ENCODE data around the gene MARCHF2.
"Not testable (repeated sequence)": the region's sequence is repeated elsewhere in the genome, so short reads cannot be mapped to it uniquely, and the experiment has no call there.

Gene MARCHF2

GRCh38 chr19:8376373-8376974, 36.6 kb upstream of the MARCHF2 start:
- not testable (repeated sequence) for H3K27me3 ChIP-seq (ENCODE audit: control insufficient read depth, insufficient read depth, low read length); H3K9ac ChIP-seq (ENCODE audit: low read depth, low read length); H3K4me1 ChIP-seq (ENCODE audit: control insufficient read depth, insufficient read depth, low read length); H3K4me3 ChIP-seq (ENCODE audit: low read length); H3K9me3 ChIP-seq (replicated peaks; ENCODE audit: low read length); H3K4me2 ChIP-seq (ENCODE audit: low read length)
- H3K36me3 ChIP-seq (ENCODE audit: insufficient read depth, low read length) = peaks cover 26% of the 10 kb centered on the region

- Histone ChIP-seq H3K27me3 (ENCODE audit: control insufficient read depth, insufficient read depth, low read length) (no peaks in the 10 kb centered on the region), H3K9me3 (replicated peaks; ENCODE audit: low read length) (no peaks in the 10 kb centered on the region), H3K36me3 (ENCODE audit: insufficient read depth, low read length) (peaks cover 23% of the 10 kb centered on the region), H3K9ac (ENCODE audit: low read depth, low read length) (no peak overlapping the region), H3K4me1 (ENCODE audit: control insufficient read depth, insufficient read depth, low read length) (peaks cover 7% of the 10 kb centered on the region), H3K4me3 (ENCODE audit: low read length) (no peak overlapping the region), H3K4me2 (ENCODE audit: low read length) (no peak overlapping the region)
Measured at GRCh38 chr19:8377598-8377997, 35.5 kb upstream of the MARCHF2 start.

- H3K4me3 ChIP-seq (ENCODE audit: low read length); H3K27me3 ChIP-seq (ENCODE audit: control insufficient read depth, insufficient read depth, low read length); H3K4me1 ChIP-seq (ENCODE audit: control insufficient read depth, insufficient read depth, low read length); H3K9me3 ChIP-seq (replicated peaks; ENCODE audit: low read length); H3K36me3 ChIP-seq (ENCODE audit: insufficient read depth, low read length); H3K9ac ChIP-seq (ENCODE audit: low read depth, low read length); H3K4me2 ChIP-seq (ENCODE audit: low read length): not testable (repeated sequence)
Measured at GRCh38 chr19:8379156-8379891, 33.8 kb upstream of the MARCHF2 start.

- H3K9me3 ChIP-seq (replicated peaks; ENCODE audit: low read length); H3K4me1 ChIP-seq (ENCODE audit: control insufficient read depth, insufficient read depth, low read length); H3K27me3 ChIP-seq (ENCODE audit: control insufficient read depth, insufficient read depth, low read length): not testable (repeated sequence)
Measured at GRCh38 chr19:8384569-8384968, 28.5 kb upstream of the MARCHF2 start.

GRCh38 chr19:8385103-8385502, 28.0 kb upstream of the MARCHF2 start:
- H3K9ac ChIP-seq (ENCODE audit: low read depth, low read length); H3K4me1 ChIP-seq (ENCODE audit: control insufficient read depth, insufficient read depth, low read length); H3K36me3 ChIP-seq (ENCODE audit: insufficient read depth, low read length); H3K9me3 ChIP-seq (replicated peaks; ENCODE audit: low read length); H3K4me3 ChIP-seq (ENCODE audit: low read length); H3K4me2 ChIP-seq (ENCODE audit: low read length); H3K27me3 ChIP-seq (ENCODE audit: control insufficient read depth, insufficient read depth, low read length): not testable (repeated sequence)

More at GRCh38 chr19:8384569-8384968, 28.5 kb upstream of the MARCHF2 start:
- H3K4me2 ChIP-seq (ENCODE audit: low read length); H3K4me3 ChIP-seq (ENCODE audit: low read length); H3K36me3 ChIP-seq (ENCODE audit: insufficient read depth, low read length); H3K9ac ChIP-seq (ENCODE audit: low read depth, low read length): not testable (repeated sequence)

GRCh38 chr19:8385566-8385965, 27.5 kb upstream of the MARCHF2 start:
- not testable (repeated sequence) for H3K4me2 ChIP-seq (ENCODE audit: low read length); H3K4me1 ChIP-seq (ENCODE audit: control insufficient read depth, insufficient read depth, low read length); H3K4me3 ChIP-seq (ENCODE audit: low read length); H3K9me3 ChIP-seq (replicated peaks; ENCODE audit: low read length); H3K27me3 ChIP-seq (ENCODE audit: control insufficient read depth, insufficient read depth, low read length); H3K9ac ChIP-seq (ENCODE audit: low read depth, low read length); H3K36me3 ChIP-seq (ENCODE audit: insufficient read depth, low read length)

GRCh38 chr19:8386419-8386818, 26.7 kb upstream of the MARCHF2 start:
- H3K9me3 ChIP-seq (replicated peaks; ENCODE audit: low read length); H3K4me3 ChIP-seq (ENCODE audit: low read length); H3K9ac ChIP-seq (ENCODE audit: low read depth, low read length); H3K4me2 ChIP-seq (ENCODE audit: low read length); H3K4me1 ChIP-seq (ENCODE audit: control insufficient read depth, insufficient read depth, low read length); H3K27me3 ChIP-seq (ENCODE audit: control insufficient read depth, insufficient read depth, low read length); H3K36me3 ChIP-seq (ENCODE audit: insufficient read depth, low read length): not testable (repeated sequence)

GRCh38 chr19:8386990-8387389, 26.1 kb upstream of the MARCHF2 start:
- Histone ChIP-seq H3K4me1 (ENCODE audit: control insufficient read depth, insufficient read depth, low read length) (peaks cover 12% of the 10 kb centered on the region), H3K9me3 (replicated peaks; ENCODE audit: low read length) (no peaks in the 10 kb centered on the region), H3K9ac (ENCODE audit: low read depth, low read length) (no peak overlapping the region), H3K36me3 (ENCODE audit: insufficient read depth, low read length) (no peaks in the 10 kb centered on the region), H3K4me3 (ENCODE audit: low read length) (no peak overlapping the region), H3K27me3 (ENCODE audit: control insufficient read depth, insufficient read depth, low read length) (no peaks in the 10 kb centered on the region), H3K4me2 (ENCODE audit: low read length) (no peak overlapping the region)

- H3K4me3 ChIP-seq (ENCODE audit: low read length) = no peak overlapping the region
- H3K36me3 ChIP-seq (ENCODE audit: insufficient read depth, low read length) = no peaks in the 10 kb centered on the region
- no peaks in the 10 kb centered on the region for H3K27me3 ChIP-seq (ENCODE audit: control insufficient read depth, insufficient read depth, low read length)
- H3K4me2 ChIP-seq (ENCODE audit: low read length) = no peak overlapping the region
- H3K9ac ChIP-seq (ENCODE audit: low read depth, low read length) = no peak overlapping the region
- no peaks in the 10 kb centered on the region for H3K9me3 ChIP-seq (replicated peaks; ENCODE audit: low read length)
- H3K4me1 ChIP-seq (ENCODE audit: control insufficient read depth, insufficient read depth, low read length) = peaks cover 17% of the 10 kb centered on the region
Measured at GRCh38 chr19:8387688-8388611, 25.2 kb upstream of the MARCHF2 start.

GRCh38 chr19:8388612-8388958, 24.5 kb upstream of the MARCHF2 start:
- H3K27me3 ChIP-seq (ENCODE audit: control insufficient read depth, insufficient read depth, low read length) = no peaks in the 10 kb centered on the region
- no peaks in the 10 kb centered on the region for H3K36me3 ChIP-seq (ENCODE audit: insufficient read depth, low read length)
- no peak overlapping the region for H3K4me3 ChIP-seq (ENCODE audit: low read length)
- no peak overlapping the region for H3K9ac ChIP-seq (ENCODE audit: low read depth, low read length)
- H3K4me1 ChIP-seq (ENCODE audit: control insufficient read depth, insufficient read depth, low read length) = peaks cover 17% of the 10 kb centered on the region
- no peak overlapping the region for H3K4me2 ChIP-seq (ENCODE audit: low read length)
- H3K9me3 ChIP-seq (replicated peaks; ENCODE audit: low read length) = no peaks in the 10 kb centered on the region

- Histone ChIP-seq H3K9me3 (replicated peaks; ENCODE audit: low read length) (no peaks in the 10 kb centered on the region), H3K9ac (ENCODE audit: low read depth, low read length) (peak within 1 kb of the TSS; percentile 98), H3K4me3 (ENCODE audit: low read length) (peak within 1 kb of the TSS; percentile 80), H3K4me1 (ENCODE audit: control insufficient read depth, insufficient read depth, low read length) (peaks cover 32% of the 10 kb centered on the region), H3K36me3 (ENCODE audit: insufficient read depth, low read length) (no peaks in the 10 kb centered on the region), H3K4me2 (ENCODE audit: low read length) (peak within 1 kb of the TSS; percentile 79), H3K27me3 (ENCODE audit: control insufficient read depth, insufficient read depth, low read length) (no peaks in the 10 kb centered on the region)
Measured at GRCh38 chr19:8389891-8390616, 23.1 kb upstream of the MARCHF2 start, which contains the start of gene RAB11B. TSS of gene RAB11B (plus strand) at chr19:8390360. CDS start at chr19:8390417, 57 bp downstream.
